OCI-LY7 (cell line): Measurements from ENCODE around the gene ST6GAL2.

ENCODE experiments used
- EZH2phosphoT487 ChIP-seq: fragments of 200-600 bp; sonication (generic); IDR thresholded peaks from 2 replicates; pipeline ENCODE4 v1.6.1; 2018; ENCODE audit warnings: low read depth, borderline replicate concordance, mild to moderate bottlenecking, mixed run types, antibody characterized with exemption, low read length, moderate library complexity, mixed read lengths
- TF ChIP-seq, protein P1 (sequence below): fragments of 200-600 bp; sonication (generic); conservative IDR thresholded peaks from 2 replicates; pipeline ENCODE4 v1.5.1; 2014; ENCODE audit warnings: mild to moderate bottlenecking, antibody characterized with exemption, low read length, moderate library complexity, mixed read lengths

DNA sequence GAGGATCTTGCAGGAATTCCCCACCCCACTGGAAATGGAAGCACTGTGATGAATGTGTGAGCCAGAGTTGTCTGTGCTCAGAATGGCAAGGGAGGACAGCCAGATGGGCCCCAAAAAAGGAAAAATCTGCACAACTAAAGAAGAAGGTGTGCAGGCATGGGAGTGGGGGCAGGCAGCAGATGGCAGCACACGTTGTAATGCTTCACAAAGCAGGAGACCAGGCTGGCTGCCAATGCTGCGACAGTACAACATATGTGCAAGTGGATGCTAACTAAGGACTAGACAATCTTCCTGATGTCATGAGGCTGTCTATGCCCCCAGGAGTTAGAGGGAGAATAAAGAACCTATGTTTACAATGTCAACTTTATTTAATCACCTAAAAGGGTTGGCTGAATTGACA is 27.2 kb downstream of the ST6GAL2 start:
- TF ChIP-seq, protein P1, sequence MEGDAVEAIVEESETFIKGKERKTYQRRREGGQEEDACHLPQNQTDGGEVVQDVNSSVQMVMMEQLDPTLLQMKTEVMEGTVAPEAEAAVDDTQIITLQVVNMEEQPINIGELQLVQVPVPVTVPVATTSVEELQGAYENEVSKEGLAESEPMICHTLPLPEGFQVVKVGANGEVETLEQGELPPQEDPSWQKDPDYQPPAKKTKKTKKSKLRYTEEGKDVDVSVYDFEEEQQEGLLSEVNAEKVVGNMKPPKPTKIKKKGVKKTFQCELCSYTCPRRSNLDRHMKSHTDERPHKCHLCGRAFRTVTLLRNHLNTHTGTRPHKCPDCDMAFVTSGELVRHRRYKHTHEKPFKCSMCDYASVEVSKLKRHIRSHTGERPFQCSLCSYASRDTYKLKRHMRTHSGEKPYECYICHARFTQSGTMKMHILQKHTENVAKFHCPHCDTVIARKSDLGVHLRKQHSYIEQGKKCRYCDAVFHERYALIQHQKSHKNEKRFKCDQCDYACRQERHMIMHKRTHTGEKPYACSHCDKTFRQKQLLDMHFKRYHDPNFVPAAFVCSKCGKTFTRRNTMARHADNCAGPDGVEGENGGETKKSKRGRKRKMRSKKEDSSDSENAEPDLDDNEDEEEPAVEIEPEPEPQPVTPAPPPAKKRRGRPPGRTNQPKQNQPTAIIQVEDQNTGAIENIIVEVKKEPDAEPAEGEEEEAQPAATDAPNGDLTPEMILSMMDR: no peak
- TF ChIP-seq EZH2phosphoT487: no peak
